Measurements from ENCODE around the gene ALCAM.

DNA sequence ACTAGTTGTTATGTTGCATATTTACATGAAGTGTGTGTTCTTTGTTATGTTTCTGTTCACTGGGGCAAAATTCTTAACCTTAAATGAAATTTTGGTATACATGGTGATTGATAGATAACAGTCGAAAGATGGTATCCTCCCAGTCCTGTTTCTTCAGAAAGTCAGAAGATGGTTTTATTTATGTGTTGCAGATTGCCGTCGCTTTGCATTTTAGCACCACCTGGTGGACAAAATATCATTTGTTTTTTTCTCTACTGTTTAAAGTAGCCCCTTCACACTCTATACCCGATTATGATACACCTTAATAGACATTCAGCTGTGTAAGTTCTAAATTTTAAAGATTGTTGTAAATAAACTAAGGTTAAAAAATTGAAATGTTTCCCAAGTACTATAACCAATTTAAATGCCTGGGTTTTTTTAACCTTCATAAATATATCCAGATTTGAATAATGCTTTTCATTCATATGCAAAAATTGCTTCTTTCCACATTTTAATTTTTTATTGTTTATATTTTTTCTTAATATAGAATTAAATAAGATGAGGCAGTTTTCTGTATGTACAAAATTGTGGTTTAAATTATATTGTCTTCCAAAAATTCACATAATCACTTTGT is 152.2 kb downstream of the ALCAM start:
- TF ChIP-seq, protein P1, sequence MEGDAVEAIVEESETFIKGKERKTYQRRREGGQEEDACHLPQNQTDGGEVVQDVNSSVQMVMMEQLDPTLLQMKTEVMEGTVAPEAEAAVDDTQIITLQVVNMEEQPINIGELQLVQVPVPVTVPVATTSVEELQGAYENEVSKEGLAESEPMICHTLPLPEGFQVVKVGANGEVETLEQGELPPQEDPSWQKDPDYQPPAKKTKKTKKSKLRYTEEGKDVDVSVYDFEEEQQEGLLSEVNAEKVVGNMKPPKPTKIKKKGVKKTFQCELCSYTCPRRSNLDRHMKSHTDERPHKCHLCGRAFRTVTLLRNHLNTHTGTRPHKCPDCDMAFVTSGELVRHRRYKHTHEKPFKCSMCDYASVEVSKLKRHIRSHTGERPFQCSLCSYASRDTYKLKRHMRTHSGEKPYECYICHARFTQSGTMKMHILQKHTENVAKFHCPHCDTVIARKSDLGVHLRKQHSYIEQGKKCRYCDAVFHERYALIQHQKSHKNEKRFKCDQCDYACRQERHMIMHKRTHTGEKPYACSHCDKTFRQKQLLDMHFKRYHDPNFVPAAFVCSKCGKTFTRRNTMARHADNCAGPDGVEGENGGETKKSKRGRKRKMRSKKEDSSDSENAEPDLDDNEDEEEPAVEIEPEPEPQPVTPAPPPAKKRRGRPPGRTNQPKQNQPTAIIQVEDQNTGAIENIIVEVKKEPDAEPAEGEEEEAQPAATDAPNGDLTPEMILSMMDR (IDR thresholded peaks at IDR 0.05): peak; percentile 89
- no peak for TF ChIP-seq EZH2 (IDR thresholded peaks at IDR 0.05; ENCODE audit: borderline replicate concordance, insufficient read depth, low read depth, low read length, poor library complexity, severe bottlenecking)

All from B cell (primary cell).